Sciatic nerve (tissue), 2 donors: ENCODE data around the gene ABLIM2. TPM values are rescaled to one million over a fixed set of nuclear protein-coding genes. Genes with fewer than 3 reads are reported as not detected.

ENCODE experiments used
- ATAC-seq: fragments of 200-7000 bp; cut with Tn5 transposase; one replicate; pipeline ENCODE4 v1.9.1; 2020; ENCODE audit warnings: mild to moderate bottlenecking, moderate library complexity
- DNase-seq: peaks from one replicate; pipeline ENCODE4 v3.0.0-alpha.2; 2020; ENCODE audit warnings: low spot score
- intact Hi-C: fragments of 100-400 bp; cut with DNase I; formaldehyde crosslinking; loops from one replicate; pipeline ENCODE4 v1.14.2; 2022
- total RNA-seq: library from RNA; stranded (reverse); fragmentation: NEBNext Ultra II Directional; extraction: Animal tissue kit (Norgen Biotek cat#: 25700); gene quantifications from one replicate; pipeline ENCODE4 v1.2.1, GENCODE V29; 2021
- donor health status: DM: no; HTN: no; CAD: no.
- donor health status: DM: no; HTN: no; CAD: no.

Gene ABLIM2
- total RNA-seq, 1 donor from 2014 or later: 44.4 TPM

DNA sequence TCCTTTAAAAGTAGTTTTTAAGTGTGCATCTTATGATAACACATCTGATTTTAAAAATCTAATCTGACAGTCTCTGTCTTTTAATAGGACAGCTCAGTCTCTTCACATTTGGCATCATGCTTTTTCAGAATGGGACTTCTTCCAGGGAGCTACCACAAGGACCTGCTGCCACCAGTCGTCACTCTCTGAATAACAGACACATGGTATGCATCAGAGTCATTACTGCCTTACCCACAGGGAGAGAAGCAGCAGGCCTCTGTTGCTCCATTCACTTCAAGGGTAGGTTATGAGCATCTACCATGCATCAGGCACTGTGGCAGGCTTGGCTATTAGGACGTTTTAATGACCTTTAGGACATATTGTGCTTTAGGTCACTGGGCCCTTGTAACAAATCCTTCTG is 169.0 kb downstream of the ABLIM2 start:
- intact Hi-C loops: loop anchor here (5.0 kb wide), 1 partner anchor 182 kb away; no protein-coding TSS in a partner anchor
- ATAC-seq (no peak), DNase-seq (no peak)

DNA sequence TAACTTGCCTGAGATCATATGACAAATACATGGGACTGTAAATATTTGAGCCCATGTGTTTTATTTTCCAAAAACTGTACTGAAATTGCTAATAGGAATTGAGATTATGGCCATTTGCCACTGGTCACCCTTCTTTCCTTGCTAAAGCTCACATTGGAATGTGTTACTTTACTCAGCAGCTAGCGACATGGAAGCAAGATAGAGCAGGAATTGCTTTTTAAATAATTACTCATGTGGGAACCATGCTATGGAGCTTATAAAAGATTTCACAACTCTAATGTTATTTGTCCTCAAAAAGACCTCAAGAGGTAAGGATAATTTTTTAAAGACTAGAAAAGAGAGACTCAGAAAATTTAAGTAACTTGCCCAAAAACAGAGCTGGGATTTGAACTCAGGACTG is 170.2 kb downstream of the ABLIM2 start:
- intact Hi-C loops: loop anchor here (5.0 kb wide), 1 partner anchor 181 kb away; no protein-coding TSS in a partner anchor
- DNase-seq: no peak
- no peak for ATAC-seq

GRCh38 chr4:7987148-7987989 is 171.2 kb downstream of the ABLIM2 start:
- DNase-seq: peak; percentile 88
- ATAC-seq: peak; percentile 81
- intact Hi-C loops: loop anchor here (5.0 kb wide), 1 partner anchor 180 kb away; no protein-coding TSS in a partner anchor

DNA sequence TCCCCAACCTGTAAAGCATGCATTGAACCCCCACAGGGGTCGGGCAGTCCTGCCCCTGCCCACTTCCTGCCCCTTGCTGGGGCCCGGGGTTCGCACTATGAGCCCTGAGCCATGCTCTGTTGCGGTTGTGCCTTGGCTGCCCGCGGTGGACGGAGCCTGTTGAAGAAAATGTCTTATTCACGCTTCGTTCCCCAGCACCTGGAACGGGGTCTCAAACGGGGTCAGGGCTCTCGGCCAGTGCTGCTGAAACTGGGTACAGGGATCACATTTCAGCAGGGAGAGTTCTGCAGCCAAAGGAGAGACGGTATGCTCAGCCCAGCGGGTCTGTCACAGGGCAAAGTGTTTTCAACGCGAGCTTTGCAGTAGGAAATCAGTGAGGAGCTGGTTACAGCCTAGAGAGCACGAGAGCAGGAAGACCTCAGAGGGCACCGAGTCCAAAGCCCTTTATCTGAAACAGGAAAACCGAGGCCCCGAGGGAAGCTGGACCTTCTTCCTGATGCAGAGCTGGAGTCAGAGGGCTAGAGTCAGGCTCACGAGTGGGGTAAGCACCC is 172.6 kb downstream of the ABLIM2 start:
- ATAC-seq: peak; percentile 61
- DNase-seq: no peak
- intact Hi-C loops: loop anchor here (5.0 kb wide), 1 partner anchor 179 kb away; no protein-coding TSS in a partner anchor

- ATAC-seq (no peak), DNase-seq (no peak)
- intact Hi-C loops: loop anchor here (5.0 kb wide), 1 partner anchor 178 kb away; no protein-coding TSS in a partner anchor
These were observed 173.5 kb downstream of the ABLIM2 start for GRCh38 chr4:7985072-7985471.

DNA sequence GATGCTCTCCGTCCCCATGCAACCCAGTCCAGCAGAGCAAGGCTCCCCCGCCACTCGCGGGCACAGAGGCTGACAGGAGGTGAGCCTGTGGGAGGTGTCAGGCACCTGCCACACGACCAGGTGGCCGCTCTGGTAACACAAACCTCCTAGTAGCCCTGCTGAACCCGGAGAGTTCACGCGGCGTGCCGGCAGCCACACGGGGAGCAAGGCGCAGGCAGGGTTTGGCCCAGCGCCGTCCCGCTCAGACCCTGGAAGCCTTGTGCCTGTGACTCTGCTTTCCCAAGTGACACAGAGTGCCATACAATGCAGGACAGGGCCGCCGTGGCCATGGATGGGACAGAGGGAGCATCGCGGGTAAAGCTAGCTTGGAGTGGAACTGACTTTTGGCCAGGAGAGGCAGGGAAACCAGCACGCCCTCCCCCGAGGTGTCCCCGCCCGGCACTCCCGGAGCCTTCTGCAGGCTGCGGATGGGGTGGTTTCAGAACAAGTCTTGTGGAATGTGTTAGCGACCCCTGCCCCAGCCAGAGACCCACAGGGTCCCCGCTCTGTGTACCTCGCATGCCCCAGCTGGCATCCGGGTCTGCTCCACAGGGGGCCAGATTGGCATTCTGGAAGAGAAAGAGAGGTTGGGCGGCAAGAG is 174.2 kb downstream of the ABLIM2 start:
- intact Hi-C loops: no loop called here
- ATAC-seq: no peak
- DNase-seq: no peak

- ATAC-seq (no peak), DNase-seq (no peak)
- intact Hi-C loops: no loop called here
These were observed 175.3 kb downstream of the ABLIM2 start for GRCh38 chr4:7983296-7983695.

- DNase-seq (no peak), ATAC-seq (no peak)
- intact Hi-C loops: no loop called here
These were observed 176.7 kb downstream of the ABLIM2 start for GRCh38 chr4:7981738-7982394.

- no peak for ATAC-seq
- intact Hi-C loops: no loop called here
These were observed 178.6 kb downstream of the ABLIM2 start for GRCh38 chr4:7980036-7980435.

GRCh38 chr4:7979652-7979968 is 179.0 kb downstream of the ABLIM2 start:
- DNase-seq (no peak), ATAC-seq (no peak)
- intact Hi-C loops: no loop called here

More at GRCh38 chr4:7980036-7980435, 178.6 kb downstream of the ABLIM2 start:
- no peak for DNase-seq

DNA sequence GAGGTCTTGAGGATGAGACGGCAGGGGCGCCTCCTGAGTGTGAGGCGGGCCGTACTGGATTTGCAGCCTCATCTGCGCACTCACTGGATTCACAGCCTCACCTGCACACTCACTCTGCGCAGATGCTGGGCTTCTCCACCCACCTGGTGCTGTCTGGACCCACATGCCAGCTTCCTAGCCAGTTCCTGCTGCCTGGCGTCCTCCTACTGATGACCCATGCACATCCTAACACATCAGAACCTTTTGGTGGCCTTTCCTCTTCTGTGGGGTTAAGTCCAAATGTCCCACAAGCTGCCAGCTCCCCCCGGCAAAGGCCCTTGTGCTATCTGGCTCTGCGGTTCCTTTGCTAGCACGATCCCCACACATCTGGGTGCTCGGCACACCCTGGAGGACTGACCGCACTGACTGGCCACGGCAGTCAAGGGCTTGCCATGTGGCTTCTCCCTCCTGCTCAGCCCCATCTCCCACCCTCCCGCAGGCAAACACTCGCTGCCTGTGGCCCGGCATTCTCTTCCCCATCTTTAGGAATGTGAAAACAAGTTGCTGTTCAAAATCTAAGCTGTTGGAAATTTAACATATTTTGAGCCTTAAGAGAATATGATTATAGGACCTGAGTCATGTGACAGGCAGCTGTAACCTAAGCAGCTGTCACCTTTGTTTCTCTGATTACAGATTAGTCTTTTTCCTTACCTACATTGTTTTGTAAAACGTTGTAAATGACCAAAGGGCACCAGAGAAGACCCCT is 179.5 kb downstream of the ABLIM2 start:
- no peak for DNase-seq
- peak; percentile 14 for ATAC-seq
- intact Hi-C loops: no loop called here

DNA sequence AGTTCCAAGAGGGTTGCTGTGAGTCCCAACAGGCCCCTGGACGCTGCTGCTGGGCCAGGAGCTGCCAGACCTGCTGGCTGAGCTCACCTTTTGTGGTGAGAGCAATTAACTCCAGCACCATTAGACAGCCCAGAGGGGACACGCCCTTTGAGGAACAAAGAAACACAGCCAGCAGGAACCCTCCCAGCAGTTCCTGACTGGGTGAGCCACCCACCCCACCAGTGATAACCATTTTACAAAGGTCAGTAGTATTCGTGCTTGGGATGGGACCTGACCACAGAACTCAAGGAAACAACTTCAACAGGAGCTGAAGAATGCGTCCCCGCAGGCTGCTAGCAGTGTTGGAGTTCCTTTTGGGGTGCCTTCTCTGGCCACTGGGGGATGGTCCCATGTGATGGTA is 180.1 kb downstream of the ABLIM2 start:
- DNase-seq: no peak
- peak; percentile 47 for ATAC-seq
- intact Hi-C loops: no loop called here

- DNase-seq: no peak
- no peak for ATAC-seq
- intact Hi-C loops: no loop called here
These were observed 182.0 kb downstream of the ABLIM2 start for GRCh38 chr4:7976634-7977033.

DNA sequence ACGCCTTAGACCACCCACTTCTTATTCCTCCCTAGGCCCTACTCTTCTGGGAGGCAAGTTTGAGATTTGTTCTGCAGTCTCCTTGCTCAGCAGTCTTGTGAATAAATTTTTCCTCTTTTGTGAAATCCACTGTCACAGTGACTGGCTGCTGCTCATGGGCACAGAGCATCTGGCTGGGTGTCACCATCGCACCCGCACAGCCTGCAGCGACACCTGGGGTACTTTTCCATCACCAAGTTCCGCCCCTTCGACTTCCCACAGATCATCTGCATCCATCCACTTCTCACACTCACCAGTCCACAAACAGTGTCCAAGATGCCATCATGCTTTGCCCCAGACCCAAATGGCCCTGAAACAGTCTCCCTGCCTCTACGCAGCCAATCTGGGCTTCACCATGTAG is 182.6 kb downstream of the ABLIM2 start:
- ATAC-seq: no peak
- no peak for DNase-seq
- intact Hi-C loops: no loop called here

DNA sequence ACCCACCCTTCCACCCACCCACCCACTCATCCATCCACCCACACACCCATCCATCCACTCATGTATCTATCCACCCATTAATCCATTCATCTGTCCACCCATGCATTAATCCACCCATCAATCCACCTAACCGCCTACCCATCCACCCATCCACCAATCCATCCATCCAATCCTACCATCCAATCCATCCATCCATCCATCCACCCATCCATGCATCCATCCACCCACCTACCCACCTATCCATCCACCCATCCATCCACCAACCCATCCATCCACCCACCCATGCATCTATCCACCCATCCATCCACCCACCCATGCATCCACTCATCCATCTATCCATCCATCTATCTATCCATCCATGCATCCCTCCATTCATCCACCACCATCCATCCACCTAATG is 184.2 kb downstream of the ABLIM2 start:
- ATAC-seq (no peak), DNase-seq (no peak)
- intact Hi-C loops: no loop called here

DNA sequence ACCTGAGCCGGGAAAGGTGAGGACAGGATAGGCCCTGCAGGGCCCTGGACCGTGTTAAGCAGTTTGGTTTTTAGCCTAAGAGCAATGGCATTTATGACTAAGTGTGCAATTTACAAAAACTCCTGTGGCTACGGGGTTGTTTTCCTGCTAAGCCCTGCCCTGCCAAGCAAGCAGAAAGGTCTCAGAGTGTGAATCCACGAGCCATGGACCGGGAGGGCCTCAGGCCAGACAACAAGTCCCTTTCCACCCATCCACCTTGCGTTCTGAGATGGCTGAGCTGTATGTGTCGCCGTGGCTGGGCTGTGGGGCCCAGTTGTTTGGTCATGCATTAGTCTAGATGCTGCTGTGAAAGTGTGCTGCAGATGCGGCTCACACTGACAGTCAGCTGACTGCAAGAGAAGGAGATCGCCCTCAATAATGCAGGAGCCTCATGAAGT is 185.1 kb downstream of the ABLIM2 start:
- intact Hi-C loops: no loop called here
- ATAC-seq: no peak
- DNase-seq: no peak

- ATAC-seq: no peak
- intact Hi-C loops: no loop called here
- DNase-seq: no peak
These were observed 186.6 kb downstream of the ABLIM2 start for GRCh38 chr4:7971881-7972500.

DNA sequence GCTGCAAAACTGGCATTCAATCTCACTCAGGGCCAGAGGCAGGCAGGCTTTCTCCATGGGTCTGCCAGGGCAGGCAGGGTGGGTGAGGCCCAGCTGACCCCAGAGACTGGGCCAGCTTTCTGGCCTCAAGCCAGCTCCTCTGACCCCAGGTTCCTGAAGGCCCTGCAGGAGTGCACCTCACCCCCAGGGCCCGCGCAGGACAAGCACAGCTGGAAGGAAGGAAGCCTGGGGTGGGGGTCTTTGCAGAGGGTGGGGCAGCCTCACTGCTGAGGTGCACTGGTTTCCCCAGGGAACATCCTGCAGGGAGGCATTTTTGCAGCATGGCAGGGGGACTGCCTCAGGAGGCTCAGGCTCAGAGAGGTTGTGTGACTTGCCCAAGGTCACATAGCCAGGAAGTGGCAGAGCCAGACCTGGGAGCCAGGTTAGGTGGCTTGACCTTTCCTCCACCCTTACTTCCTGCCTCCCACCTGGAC is 187.4 kb downstream of the ABLIM2 start:
- no peak for ATAC-seq
- intact Hi-C loops: no loop called here
- no peak for DNase-seq
